NCI-H146 treated with DMSO at 0.1 percent for 48 hours (cell line): ENCODE data around the gene LMCD1.

Experiments used
- DNase-seq: peaks from one replicate; lab custom pipeline; 2025; ENCODE audit not compliant: unreplicated experiment; lab: John Stamatoyannopoulos, UW

Gene LMCD1

DNA sequence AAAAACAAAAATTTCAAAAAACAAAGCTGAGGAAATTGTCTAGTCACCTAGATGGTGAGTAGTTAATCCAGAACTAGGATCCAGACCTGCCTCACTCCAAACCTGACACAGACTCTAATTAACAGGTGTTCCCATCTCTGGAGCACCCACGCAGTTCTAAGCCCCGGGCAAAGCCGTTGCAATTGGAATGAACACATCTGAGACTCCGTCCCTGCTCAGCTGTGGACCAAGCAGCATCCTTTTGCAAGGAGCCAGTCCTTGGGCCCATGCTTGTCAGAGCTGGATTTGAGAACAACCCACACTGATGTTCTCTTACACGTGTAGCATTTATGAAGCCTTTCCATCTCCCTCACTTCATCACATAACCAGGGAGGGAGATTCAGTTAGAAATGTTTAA, 54.8 kb downstream of the LMCD1 start:
- DNase-seq = no peak

DNA sequence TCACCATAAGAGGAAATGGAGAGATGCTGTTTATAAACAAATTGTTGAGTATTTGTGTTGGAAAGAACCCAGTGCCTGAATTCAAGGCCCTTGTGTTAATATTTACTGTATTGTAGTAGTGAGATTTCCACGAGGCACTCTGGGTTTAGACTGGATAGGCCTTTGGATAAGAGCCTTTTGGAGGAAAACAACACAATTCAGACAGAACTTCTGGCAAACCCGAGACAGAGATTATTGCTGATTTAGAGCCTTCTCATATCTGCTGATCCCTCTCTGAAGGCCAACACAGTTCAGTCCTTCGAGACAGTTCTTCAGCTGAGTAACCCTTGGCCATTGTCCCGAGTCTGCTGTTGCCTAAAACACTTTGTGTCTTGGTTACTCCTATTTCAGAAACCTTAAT, 55.7 kb downstream of the LMCD1 start:
- no peak for DNase-seq

DNA sequence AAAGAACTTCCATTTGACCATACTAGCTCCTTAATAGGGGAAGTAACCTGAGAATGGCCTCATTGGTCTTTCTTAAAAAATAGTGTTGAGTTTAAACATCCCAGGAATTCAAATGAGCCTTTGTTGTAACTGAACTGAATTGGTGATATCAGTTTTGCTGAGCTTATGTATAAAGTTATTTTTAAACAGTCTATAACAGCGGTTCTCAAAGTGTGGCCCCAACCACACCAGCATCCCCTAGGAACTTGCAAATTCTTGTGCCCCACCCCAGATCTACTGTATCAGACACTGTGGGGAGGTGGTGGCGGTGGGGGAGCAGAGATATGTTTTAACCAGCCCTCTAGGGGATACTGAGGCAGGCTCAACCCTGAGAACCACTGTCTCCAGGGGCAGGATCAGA, 57.0 kb downstream of the LMCD1 start:
- no peak for DNase-seq

DNA sequence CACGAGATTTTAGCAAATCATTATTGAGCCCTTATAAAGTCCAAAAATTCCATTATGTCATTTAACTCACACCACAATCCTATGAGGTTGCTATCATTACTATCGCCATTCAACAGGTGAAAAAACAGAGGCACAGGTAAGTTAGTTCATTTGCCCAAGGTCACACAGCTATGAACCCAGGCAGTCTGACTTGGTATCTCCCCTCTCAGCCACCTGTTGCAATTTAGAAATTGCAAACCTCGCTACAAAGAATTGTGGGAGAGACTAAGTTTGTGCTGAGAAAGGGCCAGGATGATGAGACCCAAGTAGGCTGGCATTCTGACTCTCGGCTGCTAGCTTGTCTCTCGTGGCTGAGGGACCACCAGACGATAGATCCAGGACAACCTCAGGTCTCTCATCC, 57.7 kb downstream of the LMCD1 start:
- DNase-seq = no peak

DNA sequence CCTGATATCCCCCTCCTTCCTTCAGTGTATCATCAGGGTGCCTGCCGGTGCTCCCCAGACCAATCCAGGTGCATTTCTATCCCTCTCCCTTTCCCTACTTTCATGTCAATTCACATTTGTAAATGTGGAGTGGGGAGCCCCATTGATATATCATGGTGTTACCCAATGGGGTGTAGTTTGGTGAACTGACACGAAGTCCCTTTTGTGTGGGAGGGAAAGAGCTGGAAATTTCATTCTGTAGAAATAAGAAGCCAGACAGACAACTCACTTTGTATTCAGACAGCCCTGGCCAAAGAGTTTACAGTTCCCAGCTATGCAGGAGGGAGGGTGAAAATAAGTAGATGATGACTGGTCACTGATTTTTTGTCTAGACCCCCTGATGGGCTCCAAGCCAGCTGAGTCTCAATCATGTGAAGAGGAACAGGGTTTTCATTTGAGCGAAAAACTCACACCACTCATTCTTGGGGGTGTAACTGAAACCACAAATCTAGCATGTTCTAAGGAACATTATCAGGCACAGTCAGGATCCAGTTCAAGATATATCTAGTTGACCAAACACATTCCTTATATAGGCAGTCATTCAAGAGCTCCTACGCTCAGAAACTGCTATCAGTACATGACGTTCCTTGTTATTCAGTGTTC, 58.9 kb downstream of the LMCD1 start:
- no peak for DNase-seq

DNA sequence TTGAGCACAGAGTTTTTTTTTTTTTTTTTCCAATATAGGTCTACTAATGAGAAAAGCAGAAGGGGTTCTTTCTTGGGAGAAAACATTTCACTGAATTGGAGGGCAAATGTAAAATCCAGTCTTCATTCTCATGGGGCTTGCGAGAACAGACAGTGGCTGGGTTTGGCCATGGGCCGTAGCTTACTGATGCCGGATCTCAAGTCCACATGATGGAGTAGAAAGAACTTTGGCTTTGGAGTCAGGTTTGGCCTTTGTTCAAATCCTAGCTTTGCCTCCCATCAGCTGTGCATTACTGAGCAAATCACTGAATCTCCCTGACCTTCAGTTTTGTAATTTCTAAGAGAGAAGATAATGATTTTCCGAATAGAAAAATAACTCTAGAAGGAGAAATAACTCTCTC, 59.7 kb downstream of the LMCD1 start:
- DNase-seq = no peak

DNA sequence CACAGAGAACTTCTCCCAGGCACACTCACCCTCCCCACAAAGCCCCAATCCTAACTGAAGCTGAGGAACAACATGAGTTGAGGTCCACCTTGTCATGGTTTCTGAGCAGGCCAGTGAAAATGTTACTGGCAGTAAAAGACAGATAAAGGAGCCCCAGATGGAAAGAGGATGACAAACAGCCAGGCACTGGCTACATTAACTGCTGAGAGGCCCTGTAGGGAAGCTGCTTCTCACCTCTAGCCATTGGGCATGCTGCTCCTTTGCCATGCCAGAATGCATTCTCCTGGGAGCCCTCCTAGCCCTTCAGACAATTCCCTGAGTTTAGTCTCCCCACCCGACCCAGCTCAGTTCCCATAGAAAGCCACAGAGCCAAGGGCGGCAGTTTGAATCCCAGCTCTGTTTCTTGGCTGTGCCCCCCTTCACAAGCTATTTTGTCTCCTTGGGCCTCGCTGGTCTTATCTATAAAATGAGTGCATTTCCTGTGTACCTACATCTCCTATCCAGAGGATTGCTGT, 60.5 kb downstream of the LMCD1 start:
- DNase-seq = no peak

DNA sequence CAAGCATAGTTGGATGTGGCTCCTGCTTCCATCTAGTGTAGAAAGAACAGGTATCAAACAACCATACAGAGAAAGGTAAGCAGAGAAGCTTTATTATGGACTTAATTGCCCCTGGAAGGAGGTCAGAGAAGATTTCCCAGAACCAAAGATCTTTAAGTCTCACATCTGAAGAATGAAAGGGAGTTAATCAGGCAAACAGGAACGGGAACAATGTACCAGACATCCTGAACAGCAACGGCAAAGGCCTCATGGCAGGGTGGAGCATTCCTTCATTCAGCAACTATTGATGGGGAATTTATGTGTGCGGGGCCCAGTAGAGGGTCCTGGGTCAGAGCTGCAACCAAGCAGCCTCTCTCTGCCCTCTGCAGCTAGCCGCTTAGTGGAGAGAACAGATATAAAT, 61.5 kb downstream of the LMCD1 start:
- no peak for DNase-seq

DNA sequence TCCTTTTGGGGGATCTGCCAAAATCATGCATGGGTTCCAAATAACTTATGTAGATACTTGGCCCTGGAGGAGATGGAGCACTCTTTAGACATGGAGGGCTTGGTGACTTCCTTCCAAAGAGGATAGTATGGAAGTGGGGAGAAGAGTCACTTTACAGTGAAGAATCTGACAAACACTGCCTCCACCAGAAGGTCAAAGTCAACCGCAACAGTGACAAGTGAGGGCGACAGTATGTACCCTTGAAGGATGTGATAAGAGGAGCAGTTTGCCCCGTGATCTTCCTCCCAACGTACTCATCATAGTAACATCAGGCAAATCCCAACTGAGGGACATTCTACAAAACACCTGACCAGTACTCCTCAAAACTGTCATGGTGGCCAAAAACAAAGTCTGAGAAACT, 62.0 kb downstream of the LMCD1 start:
- no peak for DNase-seq

DNA sequence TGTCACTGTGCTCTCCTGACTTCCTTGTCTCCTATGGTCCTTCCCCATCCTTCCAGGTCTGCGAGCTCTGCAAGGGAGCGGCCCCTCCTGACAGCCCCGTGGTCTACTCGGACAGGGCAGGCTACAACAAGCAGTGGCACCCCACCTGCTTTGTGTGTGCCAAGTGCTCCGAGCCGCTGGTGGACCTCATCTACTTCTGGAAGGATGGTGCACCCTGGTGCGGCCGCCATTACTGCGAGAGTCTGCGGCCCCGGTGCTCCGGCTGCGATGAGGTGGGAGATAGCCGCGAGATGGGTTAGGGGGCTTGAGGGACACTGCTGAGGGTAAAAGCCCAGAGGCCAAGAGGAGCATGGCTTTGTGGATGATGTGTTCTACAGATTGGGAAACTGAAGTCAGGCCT, 63.8 kb downstream of the LMCD1 start:
- DNase-seq = no peak

DNA sequence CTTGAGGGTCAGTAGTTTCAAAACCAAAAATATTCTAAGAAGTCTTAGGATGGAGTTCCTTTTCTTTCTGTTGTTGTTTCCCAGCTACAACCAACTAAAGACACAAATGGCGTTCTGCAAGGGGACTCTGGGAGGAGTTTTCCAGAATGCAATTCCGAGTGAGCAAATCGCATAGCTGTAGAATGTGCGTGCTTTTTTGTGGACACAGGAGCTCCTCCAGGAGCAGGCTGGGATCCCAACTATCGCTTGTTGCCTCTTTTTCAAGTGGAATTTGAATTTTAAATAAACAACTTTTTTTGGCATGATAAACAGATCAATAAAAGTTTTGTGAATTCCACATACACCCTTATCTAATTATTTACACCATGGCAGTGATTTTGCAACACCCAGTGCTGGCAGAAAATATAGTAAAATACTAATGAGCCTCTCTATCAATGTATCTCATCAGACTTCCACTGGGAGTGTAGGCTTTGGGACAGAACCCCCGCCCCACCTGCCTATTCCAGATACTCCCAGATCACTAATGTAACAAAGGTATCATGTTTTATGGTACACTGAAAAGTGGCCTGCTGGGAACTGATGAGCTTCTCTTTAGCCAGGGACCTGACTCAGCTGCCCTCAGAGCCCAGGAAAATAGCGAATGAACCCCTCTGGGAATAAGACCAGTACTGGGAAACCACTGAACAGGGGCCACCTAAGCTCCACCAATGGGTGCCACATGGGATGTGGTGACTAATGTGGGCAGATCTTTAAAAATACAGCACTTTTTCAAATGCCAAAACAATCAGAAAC, 66.4 kb downstream of the LMCD1 start:
- DNase-seq = no peak

DNA sequence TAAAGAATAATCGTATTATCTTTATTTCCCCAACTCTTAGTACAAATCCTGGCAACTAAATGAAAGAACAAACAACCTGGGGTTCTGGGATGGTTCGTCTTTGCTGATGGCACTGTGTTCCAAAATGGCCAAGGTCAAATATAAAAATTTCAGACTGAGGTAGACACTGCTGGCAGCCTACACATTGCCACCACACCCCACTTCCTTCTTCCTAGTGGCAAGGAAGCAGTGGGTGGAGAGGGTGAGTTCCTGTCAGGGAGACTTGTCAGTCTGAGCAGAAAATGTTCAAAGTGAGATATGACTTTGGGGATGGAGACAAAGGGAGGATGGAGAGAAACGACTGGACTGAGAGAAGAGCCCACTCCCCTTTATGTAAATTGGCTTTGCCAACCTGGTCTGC, 69.6 kb downstream of the LMCD1 start:
- no peak for DNase-seq

DNA sequence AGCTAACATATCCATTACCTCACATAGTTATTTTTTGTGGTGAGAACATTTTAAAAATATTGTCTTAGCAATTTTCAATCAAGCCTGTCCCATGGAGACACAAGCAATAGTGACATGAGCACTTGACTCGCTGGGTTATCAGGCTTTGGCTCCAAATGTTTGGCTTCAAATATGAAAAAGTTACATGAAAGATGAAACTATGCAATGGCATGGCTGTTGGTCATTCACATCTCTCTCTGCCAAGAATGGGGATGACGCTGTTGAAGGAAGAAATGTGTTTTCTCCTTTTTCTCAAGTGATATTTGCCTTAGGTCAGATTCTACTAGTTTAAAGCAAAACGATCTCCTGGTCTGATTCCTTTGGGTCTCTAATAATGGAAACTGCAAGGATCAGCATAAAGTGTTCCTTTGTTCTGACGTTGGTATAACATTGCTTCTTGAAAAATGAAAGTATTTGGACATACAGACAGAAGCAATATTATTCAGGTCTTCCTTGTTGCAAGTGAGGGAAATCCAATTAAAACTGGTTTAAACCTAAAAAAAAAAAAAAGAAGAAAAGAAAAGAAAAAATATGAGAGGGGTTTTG, 71.8 kb downstream of the LMCD1 start:
- DNase-seq = no peak

DNA sequence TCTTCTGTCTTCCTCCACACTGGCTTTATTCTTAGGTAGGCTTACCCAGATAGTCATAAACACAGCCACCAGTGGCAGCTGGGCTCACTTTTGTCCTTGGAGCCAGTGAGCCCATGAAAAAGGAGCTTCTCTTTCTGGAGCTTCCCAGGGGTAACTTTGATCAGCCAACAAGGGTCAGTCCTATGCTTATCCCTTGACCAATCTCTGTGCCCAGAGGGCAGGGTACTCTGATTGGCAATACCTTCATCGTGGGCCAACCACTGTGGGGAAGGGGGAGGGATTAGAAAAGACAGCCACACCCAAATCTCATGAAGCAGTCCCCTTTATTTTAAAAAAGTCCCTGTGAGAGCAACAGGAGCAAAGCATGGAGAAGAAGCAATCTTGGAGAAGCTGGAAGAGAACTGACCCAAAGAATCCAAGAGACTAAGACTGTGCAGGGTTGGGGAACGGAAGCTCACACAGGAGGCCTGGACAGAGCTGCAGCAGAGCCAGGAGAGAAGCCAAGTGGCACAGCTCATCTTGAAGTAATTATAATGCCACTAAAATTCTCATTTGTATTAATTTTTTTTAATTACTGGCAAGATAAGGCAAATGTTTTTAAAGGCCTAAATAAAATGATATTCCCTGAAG, 72.5 kb downstream of the LMCD1 start:
- DNase-seq = no peak

DNA sequence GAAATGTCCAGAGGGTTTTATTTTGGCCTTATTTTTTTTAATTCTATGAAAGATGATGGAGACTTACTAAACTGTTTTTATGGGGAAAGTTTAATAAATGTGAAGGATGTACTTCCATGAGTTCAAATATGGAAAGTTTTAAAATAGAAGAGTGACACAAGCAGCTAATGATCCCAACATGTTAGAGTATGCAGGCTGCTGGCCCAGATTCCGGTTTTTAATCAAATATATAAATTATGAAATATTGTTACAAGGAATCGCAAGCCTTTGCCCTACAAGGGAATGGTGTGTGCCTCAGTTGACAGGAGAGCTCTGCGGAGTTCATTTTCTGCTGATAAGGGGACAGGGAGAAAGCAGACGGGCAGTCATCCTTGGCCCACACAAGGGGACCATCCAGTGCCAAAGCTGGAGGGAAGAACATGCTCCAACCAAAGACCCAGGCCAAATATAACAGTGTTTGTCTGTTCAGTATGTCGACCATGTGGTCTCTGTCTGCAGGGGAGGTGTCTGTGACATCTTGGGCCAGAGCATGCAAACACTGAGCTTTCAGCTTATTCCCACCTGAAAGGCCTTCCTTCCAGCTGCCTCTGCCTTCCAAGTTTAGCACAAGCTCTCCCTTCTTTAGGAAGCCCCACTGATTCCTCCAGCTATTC, 73.2 kb downstream of the LMCD1 start:
- no peak for DNase-seq

DNA sequence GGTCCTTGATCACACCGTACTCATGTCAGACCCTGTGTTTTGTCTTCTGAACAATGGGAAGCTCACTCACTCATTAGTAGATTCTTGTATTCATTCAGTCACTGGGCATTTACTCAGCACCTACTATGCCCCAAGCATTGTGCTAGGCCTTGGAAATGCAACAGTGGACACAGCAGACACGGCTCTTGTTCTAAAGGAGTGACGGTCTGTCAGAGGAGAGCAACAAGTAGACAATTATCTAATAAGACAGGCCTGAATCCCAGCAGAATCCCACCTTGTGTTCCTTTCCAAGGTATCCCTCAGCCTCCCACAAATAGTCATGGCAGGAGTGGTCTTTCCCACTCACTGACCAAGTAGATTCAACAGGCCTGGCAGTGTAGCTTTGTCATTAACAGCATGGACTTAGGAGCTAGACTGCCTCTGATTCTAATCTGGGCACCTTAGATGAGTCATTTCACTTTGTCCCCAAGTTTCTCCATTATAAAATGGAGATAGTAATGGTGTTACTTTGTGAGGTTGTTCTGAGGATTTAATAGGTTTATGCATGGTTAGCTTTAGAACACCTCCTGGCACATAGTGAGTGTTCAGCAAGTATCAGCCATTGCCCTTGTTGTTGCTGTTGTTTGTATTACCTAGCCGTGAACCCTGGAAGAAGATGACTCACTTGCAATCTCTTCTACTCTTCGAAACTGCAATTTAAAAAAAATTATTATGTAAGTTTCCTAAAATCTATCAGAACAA, 73.9 kb downstream of the LMCD1 start:
- DNase-seq = no peak

DNA sequence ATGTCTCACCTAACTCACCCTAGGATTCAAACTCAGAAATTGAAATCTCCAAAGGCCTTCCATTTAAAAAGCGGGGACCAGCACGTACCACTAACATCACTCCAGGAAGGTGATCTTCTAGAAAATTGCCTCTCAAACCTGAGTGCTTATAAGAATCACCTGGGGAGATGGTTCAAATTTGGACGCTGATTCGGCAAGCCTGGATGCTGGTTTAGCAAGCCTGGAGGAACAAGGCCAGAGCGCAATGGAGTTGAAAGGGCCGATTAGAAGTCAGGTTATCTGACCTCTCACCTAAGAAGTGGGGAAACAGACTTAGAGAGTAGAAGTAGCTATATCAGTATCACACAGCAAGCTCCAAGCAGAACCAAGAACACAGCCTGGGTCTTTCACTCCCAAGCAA, 74.8 kb downstream of the LMCD1 start:
- DNase-seq = no peak

DNA sequence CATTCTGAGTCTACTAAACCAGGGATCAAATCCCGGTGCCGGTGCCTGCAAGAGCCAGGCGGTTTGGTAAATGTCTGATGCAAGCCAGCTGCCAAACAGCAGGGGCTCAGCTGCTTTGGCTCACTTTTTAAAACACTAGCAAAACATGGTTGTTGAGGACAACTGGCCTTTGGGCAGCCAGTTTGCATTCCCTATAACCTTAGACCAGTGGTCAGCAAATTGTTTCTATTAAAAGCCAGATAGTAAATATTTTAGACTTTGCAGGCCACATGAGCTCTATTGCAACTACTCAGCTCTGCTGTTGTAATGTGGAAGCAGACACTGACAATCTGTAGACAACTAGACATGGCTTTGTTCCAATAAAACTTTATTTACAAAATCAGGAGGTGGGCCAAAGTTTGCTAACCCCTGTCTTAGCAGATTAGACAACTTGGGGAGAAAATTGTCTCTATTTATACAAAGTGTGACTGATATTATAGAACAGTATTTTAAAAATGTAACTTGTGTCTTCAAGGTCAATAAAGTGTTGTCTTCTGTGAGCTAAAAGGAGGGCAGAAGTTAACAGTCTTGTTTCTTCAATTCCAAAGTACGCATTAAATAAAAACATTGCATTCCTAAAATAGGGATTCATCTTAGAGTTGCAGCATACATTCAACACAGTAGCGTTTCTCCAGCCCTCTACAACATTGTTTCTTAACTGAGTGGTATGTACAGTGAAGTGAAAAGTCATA, 75.4 kb downstream of the LMCD1 start:
- no peak for DNase-seq

DNA sequence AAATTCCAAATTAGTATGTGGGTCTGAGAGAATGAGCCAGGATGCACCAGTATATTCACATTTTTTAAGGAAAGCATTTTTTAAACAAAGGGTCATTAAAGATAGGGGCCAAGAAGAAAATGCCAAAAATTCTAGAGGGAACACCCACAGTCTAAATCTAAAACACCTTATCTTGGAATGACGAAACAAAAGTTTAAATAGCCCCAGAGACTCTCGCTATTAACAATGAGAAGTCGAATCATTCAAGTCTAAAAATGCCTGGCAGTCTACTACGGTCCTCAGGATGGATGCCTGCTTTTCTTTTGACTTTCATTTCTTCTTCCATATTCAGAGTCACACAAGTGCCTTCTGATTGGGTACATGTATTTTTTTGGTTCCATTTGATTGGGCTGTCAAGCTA, 76.7 kb downstream of the LMCD1 start:
- DNase-seq = no peak

DNA sequence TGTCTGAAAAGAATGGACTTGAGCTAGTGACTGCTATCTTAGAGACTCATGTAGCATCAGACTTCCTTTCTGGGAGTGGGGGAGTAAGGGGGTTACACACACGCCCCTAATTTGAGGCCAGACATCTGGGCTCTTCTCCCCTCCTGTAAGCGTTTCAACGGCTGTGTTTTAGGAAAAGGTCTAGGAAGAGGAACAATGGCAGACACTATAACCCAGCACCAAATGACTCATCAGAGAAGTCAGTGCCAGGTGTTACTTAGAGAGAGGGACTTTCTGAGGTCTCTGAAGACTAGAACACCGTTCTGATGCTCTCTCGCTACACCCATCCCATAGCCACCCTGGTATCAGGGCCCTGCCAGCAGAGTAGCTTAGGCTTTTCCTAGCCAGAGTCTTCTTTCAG, 77.5 kb downstream of the LMCD1 start:
- DNase-seq = no peak
